NCI-H1436 (cell line): ENCODE data around the gene DNMT3B.
"Not testable (repeated sequence)": the region's sequence is repeated elsewhere in the genome, so short reads cannot be mapped to it uniquely, and the experiment has no call there.

ENCODE experiments used
- DNase-seq: peaks from one replicate; lab custom pipeline; 2025; lab: John Stamatoyannopoulos, UW

Gene DNMT3B

DNA sequence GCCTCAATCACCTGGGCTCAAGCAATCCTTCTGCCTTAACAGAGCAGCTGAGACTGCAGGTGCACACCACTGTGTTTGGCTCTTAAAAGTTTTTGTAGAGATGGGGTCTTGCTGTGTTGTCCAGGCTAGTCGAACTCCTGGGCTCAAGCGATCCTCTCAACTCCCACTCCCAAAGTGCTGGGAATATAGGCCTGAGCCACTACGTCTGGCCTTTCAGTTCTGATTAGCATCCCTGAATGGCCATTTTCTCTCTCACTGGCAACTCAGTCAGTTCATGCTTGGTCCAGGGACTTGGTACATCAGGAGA, 28.5 kb downstream of the DNMT3B start:
- no peak for DNase-seq

DNA sequence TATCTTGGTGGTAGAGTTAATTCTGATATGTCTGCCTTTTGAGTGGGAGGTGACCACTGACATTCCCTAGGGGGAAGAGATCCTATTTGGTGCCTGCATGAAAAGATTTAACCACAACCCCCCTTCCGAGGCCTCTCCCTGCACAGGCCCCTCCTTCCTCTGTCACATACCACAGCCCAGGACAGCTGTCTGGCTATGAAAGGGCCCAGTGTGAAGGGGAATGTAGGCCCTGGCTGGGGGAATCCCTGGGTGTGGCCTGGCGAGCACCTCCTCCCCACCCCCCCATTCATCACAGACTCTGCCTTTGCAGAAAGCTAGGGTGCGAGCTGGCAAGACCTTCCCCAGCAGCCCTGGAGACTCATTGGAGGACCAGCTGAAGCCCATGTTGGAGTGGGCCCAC, 30.1 kb downstream of the DNMT3B start:
- DNase-seq: no peak

DNA sequence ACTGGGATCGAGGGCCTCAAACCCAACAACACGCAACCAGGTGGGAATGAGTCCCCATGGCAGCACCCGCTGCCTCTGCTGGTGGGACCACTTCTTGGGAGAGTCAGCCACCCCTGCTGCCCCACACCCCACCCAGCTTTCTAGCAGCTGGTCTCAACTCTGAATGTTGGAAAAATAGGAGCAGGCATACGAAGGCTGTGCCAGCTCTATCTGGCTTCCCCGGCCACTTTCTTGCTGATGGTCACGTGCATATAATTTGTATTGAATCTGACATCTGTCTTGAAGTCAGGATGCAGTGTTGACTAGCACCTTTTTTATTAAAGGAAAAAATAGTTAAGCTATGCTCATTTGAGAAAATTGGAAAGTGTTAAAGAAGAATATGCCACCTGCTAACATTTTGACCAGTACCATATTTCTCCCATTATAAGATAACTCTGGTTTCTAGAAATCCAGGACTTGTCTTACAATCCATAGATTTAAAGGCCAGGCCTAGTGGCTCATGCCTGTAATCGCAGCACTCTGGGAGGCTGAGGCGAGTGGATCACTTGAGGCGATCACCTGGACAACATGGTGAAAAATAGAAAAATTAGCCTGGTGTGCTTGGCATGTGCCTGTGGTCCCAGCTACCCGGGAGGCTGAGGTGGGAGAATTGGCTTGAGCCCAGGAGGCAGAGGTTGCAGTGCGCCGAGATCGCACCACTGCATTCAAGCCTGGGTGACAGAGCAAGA, 30.7 kb downstream of the DNMT3B start:
- DNase-seq: no peak

DNA sequence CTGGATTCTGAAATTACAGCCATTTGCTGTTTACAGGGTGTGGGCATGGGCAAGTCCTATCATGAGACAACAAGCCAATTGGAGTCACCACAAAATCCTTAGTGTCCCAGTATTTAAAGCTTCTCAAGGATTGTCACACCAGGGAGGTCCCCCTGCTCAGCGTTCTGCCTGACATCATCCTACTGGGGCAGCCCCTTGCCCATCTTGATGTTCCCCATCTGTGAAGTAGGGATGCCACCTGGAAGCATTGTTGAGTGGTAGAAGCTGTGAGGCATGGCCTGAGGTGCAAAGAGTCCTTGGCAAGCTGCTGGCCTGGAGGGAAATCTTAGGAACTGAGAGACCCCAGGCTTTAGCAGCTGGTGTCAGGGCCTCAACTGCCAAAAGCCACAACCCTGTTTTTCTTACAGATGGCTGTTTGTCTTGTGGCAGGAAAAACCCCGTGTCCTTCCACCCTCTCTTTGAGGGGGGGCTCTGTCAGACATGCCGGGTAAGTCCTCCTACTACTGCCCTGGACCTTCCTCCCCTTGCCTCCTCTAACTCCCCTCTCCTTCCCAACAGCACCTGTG, 34.3 kb downstream of the DNMT3B start:
- DNase-seq: no peak

DNA sequence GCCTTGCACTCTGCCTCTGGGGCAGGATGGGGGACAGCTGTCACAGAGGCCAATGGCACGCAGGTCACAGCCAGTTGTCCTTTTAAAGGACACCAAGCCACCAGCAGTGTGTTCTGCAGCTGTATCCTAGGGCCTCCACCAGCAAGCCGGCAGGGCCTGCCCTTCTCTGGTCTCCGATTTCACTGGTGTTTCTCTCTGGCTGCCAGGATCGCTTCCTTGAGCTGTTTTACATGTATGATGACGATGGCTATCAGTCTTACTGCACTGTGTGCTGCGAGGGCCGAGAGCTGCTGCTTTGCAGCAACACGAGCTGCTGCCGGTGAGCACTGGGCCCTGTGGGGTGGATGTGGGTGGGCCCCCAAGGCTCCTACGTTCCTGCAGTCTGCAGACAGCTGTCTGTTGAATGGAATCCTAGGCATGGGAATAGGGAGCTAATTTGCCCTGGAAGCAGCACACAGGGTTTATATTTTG, 34.8 kb downstream of the DNMT3B start:
- no peak for DNase-seq

DNA sequence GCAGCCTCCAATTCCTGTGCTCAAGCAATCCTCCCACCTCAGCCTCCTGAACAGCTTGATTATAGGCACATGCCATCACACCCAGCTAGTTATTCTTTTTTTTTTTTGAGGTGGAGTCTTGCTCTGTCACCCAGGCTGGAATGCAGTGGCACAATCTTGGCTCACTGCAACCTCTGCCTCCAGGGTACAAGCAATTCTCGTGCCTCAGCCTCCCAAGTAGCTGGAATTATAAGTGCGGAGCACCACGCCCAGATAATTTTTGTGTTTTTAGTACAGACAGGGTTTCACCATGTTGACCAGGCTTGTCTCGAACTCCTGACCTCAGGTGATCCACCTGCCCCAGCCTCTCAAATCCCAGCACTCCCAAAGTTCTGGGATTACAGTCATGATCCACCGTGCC, 35.4 kb downstream of the DNMT3B start:
- DNase-seq: not testable (repeated sequence)

DNA sequence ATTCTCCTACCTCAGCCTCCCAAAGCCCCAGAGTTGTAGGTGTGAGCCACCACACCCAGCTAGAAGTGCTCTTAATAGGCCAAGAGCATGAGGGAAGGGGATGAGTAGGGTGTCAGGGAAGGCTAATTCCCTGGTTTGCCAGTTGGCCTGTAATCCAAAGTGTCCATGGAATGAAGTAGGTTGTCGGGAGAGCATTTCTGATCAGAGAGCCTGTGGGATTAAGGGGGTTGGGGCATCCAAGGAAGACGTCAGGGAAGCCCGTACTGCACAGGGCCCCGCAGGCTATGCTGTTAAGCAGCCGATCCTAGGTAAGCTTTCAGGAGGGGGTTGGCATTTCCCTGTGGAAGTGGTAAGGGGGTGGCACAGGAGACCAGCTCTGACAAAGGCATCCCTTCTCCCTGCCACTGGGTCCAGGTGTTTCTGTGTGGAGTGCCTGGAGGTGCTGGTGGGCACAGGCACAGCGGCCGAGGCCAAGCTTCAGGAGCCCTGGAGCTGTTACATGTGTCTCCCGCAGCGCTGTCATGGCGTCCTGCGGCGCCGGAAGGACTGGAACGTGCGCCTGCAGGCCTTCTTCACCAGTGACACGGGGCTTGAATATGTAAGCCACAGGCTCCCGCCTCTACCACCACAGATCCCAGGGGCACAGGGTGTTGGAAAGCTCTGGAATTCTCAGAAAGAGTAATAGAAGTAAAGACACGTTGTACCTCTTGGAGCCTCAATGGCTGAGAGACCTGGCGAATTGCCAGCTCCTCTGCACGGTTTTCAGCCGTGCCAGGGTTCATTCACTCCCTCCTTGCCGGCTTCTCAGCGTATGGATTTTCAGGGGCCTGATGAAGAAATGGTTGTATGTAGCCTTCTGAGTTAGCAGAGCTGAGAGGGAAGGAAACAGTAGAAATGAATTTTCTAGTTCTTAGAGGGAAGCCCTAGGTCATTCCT, 36.1 kb downstream of the DNMT3B start:
- DNase-seq: no peak

DNA sequence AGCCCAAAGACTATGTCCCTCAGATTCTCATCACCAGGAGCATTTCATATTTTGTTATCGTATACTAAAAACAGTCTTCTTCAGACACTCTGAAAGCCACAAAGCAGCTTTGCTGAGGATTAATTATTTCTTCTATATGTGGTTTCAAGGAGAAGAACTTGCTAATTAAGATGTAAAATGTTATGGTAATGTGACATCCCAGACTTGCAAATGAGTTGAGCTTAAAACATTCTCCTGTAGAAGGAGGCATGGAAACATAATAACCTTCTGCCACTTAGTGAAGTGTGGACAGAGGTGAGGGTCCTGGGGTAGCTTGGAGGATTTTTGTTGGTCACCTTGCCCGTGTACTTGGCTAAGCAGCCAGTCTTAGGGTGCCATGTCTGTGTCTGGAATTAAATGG, 40.9 kb downstream of the DNMT3B start:
- no peak for DNase-seq

DNA sequence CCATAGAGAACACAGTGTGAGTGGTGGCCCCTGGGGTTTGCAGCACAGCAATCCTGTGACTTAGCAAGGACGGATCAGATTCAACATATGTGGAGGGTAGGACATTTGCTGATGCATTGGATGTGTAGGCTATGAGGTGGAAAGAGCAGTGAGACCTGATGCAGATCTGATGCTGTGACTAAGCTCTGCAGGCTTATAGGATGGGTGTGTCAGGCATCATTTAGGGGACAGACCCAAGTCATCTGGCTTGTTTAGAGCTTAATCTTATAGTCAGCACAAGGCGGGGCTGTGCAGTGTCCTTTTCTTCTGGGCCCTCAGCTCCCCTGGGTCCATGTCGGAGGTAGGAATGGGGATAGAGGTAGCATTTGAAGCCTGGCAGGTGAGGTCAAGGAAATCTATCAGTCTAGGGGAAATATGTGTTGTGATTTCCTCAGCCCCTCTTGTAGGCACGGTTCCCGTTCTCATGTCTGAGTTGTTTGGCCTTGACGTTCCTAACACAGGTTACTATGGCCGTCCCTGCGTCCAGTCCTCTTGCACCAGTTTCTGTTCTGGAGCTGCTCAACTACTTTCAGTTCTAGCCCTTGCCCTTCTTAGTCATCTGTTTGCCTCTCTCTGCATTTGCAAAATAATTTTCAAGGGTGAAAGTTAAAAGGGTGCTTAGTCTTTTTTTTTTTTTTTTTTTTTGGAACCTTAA, 42.0 kb downstream of the DNMT3B start:
- no peak for DNase-seq

DNA sequence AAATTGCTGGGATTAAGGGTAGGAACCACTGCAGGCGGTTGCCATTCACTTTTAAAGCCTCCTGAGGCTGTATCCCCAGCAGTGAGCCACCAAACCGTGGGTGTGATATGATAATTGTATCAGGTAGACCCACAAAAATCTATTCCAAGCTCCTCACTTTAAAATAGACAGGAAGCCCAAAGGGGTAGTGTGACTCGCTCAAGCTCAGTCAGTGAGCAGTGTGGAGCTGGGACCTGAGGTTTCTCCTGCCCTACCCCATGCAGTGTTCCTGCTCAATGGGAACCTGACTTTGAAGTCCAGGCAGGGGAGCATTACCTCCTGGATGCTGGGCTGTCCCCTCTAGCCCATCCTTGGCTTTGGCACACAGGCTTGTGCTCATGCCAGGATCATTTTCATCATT, 42.6 kb downstream of the DNMT3B start:
- no peak for DNase-seq

DNA sequence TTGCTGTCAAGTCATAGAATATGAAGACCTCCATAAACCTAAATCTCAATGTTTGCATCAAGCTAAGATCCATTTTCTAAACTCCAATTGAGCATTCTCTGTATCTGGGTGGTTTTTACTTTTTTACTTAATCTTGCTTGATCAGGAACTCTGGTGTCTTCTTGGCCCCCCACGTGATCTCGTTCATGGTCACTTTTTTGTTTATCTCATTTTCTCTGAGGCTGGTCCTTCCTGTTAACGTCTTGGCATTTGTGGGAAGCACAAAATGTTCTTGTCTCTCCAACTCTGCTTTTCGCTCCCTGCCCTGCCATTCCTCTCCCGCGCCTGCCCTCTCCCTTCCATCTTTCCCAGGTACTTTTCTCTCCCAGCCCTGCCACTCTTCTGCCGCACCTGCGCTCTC, 43.5 kb downstream of the DNMT3B start:
- DNase-seq: no peak

DNA sequence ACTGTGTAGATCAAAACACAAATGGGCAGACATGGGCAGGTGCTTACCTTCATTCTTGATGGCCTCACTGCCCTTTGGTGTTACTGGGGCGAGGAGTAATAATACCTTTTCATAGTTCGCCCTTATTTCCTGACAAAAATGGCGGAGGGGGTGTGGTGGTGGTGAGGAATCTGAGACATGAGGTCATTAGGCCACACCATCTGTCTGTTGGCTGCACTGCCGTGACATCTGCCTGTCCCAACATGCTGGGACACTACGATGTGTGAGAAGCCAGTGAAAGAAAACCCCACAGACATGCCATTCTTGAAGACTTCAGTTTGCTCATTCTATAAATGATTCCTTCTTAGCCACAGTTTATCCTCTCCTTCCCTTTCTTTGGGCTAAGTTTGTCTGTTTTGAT, 44.2 kb downstream of the DNMT3B start:
- DNase-seq: no peak

DNA sequence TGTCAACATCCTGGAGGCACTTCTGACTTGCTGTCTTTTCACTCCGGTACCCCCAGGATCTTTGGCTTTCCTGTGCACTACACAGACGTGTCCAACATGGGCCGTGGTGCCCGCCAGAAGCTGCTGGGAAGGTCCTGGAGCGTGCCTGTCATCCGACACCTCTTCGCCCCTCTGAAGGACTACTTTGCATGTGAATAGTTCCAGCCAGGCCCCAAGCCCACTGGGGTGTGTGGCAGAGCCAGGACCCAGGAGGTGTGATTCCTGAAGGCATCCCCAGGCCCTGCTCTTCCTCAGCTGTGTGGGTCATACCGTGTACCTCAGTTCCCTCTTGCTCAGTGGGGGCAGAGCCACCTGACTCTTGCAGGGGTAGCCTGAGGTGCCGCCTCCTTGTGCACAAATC, 45.5 kb downstream of the DNMT3B start:
- DNase-seq: peak; percentile 29

DNA sequence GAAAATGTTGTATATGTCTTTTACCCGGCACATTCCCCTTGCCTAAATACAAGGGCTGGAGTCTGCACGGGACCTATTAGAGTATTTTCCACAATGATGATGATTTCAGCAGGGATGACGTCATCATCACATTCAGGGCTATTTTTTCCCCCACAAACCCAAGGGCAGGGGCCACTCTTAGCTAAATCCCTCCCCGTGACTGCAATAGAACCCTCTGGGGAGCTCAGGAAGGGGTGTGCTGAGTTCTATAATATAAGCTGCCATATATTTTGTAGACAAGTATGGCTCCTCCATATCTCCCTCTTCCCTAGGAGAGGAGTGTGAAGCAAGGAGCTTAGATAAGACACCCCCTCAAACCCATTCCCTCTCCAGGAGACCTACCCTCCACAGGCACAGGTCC, 46.3 kb downstream of the DNMT3B start:
- no peak for DNase-seq

DNA sequence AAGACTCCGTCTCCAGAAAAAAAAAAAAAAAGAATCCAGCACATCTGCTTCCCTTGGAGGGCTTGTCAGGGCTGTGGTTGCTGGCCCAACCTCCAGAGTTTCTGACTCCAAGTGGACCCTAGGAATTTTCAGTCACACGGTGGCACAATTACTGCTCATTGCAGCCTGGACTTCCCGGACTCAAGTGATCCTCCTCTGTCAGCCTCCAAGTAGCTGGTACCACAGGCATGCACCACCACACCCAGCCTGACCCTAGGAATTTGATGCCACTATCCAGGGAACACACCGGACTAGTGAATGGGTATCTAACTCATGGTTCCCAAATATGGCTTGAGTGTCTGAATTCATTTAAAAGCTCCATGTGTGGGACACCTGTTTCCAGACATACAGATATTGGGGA, 47.7 kb downstream of the DNMT3B start:
- no peak for DNase-seq

DNA sequence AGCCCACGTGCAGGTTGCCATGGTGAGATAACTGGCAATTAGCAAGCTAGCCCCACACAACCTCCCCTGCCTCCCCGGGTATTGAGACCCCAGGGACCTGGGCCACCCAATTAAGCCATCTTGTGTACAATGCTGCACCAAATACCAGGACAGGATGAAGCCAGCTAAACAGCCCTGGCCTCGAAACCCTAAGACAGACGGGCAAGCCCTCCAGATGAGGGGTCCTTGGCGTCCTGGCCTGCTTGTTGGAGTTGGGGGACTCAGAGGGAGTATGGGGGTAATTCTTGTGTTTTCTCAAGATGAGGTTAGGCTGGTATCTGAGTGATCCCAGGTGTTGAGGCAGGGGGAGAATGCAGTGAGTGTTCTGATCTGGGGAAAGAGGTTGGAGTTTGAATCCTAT, 48.8 kb downstream of the DNMT3B start:
- peak; percentile 79 for DNase-seq

DNA sequence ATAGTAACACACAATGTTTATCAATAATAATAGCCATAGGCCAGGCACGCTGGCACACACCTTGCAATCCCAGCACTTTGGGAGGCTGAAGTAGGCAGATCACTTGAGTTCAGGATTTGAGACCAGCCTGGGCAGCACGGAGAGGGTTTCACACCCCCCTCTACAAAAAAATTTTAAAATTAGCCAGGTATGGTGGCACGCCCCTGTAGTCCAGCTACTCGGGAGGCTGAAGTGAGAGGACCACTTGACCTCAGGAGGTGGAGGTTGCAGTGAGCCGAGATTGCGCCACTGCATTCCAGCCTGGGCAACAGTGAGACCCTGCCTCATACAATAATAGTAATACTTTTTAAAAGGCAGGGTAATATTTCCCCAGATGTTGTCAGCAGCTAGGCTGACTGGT, 49.7 kb downstream of the DNMT3B start:
- DNase-seq: no peak

DNA sequence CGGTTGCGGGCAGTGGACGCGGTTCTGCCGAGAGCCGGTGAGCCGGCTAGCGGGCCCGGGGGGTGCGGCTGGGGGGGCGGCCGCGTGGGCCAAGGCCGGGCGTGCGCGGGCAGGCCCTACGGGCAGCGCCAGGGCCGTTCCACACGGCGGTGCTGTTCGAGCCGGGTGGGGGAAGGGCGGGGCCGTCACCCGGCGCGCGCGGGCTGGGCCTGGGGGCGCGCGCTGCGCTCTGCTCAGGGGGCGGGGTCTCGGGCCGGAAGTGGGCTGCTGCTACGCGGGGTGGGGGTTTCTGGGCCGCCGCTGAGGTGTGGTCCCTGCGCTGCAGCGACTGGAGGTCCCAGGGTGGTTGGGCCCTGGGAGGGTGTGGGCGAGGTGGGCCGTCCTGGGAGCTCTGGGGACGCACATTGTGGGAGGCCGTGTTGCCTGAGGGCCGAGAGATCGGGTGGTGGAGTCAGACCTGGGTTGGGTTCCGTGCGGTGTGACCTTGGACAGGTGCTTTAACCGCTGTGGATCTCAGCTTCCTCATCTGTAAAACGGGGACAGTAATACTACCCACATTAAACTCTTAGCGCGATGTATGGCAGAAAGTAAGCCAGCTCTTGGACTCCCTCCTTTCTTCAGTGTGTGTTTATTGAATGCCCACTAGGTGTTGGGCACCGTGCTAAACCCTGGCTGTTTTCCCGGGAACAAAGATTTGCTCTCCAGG, 58.0 kb downstream of the DNMT3B start:
- DNase-seq: peak; percentile 73

DNA sequence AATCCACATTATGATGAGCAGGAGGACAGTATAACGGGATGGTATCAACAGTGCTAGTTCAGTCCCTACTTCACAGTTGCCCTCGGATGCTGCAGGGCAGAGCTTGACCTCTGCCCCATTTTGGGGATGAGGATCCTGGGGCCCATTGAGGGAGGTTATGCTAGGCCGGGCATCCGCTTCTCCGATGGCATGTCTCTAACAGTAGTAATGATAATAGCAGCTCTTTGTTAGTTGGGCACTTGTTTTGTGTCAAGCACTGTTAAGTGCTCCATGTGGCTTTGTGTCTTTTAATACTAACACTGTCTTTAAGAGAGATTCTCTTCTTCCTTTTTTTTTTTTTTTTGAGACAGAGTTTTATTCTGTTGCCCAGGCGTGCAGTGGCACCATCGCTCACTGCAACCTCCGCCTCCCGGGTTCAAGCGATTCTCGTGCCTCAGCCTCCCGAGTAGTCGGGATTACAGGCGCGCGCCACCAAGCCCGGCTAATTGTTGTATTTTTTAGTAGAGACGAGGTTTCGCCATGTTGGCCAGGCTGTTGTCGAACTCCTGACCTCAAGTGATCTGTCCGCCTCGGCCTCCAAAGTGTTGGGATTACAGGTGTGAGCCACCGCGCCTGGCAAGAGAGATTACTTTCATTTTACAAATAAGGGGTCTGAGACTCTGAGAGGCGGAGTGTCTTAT, 58.7 kb downstream of the DNMT3B start:
- no peak for DNase-seq

DNA sequence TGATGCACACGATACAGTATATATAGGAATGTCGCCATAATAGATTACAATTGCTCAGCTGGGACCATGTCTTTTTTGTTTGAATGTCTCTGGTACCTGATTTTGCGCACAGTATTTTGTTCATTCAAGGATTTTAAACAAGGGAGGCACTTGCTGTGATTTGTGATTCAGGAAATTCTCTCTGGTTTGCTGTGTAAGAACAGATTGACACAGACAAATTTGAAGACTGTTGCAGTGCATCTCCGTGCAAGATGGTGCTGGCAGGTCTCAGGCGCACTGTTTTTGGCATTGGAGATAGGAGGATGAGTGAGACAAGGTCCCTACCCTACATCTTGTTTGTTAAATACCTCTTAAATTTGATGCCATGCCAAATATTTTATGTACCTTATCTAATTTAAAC, 60.0 kb downstream of the DNMT3B start:
- DNase-seq: no peak

DNA sequence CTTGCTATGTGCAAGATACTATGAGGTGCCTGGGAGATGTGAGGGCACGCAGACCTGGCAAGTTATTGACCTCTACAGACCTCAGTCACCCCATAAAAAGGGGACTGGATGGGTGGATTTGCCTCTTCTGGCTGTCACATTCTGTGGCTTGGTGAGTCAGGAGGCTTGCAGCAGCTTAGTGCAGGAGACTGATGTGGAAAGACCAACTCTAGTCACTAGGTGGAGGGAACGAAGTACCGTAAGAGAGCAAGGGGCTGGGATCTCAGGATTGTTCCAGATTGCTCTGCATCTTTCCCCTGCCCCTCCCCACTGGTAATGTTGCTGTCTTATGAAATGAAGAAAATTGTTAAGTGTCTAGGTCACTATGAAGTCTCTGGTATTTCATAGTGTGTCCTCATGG, 60.9 kb downstream of the DNMT3B start:
- no peak for DNase-seq
